Astrocyte of the spinal cord (primary cell): ENCODE results near the gene SND1.

Experiments used
- DNase-seq: peaks from one replicate; pipeline ENCODE4 v3.0.0; 2011; ENCODE audit warnings: low read depth, low spot score
- H3K4me3 ChIP-seq: 2 replicates; pipeline ENCODE4 v1.5.1; 2011; ENCODE audit warnings: low read depth, mild to moderate bottlenecking, low read length, moderate library complexity
- in situ Hi-C: cut with HindIII; loops from 2 replicates; pipeline ENCODE4 v1.10.0; 2017; ENCODE audit warnings: low sequenced_read_pairs
- TF ChIP-seq, protein P1 (sequence below): IDR thresholded peaks from 2 replicates; pipeline ENCODE4 v1.5.1; 2012; ENCODE audit warnings: low read depth, mild to moderate bottlenecking, low read length, inconsistent platforms

Gene SND1

DNA sequence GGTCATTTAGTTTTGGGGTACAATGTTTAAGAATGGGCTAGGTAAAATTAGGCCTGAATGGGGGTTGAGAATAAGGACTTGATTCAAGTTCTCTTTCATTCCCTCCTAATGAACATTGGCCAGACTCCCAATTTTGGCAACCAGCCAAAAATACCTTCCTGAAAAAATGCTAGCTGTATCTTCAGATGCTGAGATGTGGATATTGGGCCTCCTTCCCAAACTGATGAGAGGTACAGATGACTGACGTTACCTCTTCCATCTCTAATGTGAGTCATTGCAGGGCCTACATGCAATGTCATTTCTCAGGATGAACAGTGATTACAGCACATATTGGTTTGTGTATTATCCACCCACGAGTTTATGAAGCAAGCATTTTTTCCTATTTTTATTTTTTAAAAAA lies 151.6 kb downstream of the SND1 start:
- in situ Hi-C loops, result no loop called here
- no peak for DNase-seq
- TF ChIP-seq, protein P1, sequence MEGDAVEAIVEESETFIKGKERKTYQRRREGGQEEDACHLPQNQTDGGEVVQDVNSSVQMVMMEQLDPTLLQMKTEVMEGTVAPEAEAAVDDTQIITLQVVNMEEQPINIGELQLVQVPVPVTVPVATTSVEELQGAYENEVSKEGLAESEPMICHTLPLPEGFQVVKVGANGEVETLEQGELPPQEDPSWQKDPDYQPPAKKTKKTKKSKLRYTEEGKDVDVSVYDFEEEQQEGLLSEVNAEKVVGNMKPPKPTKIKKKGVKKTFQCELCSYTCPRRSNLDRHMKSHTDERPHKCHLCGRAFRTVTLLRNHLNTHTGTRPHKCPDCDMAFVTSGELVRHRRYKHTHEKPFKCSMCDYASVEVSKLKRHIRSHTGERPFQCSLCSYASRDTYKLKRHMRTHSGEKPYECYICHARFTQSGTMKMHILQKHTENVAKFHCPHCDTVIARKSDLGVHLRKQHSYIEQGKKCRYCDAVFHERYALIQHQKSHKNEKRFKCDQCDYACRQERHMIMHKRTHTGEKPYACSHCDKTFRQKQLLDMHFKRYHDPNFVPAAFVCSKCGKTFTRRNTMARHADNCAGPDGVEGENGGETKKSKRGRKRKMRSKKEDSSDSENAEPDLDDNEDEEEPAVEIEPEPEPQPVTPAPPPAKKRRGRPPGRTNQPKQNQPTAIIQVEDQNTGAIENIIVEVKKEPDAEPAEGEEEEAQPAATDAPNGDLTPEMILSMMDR, result no peak
- no peak overlapping the region for H3K4me3 ChIP-seq

DNA sequence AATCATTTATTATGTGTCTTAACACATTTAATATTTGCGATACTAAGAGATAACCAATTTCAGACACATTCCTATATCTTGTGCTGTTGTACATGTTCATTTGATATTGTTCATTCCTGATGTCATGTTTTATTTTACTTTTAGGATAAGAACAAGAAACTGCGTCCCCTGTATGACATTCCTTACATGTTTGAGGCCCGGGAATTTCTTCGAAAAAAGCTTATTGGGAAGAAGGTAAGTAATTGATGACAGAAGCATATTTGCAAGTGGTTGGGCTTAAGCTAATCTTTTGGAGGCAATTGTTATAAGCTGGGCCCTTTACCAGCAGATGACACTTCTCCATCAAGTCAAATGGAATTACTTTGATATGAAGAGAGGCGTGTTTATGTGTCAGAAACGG lies 155.3 kb downstream of the SND1 start:
- in situ Hi-C loops, result no loop called here
- DNase-seq, result no peak
- H3K4me3 ChIP-seq, result no peak overlapping the region
- TF ChIP-seq, protein P1, result no peak

DNA sequence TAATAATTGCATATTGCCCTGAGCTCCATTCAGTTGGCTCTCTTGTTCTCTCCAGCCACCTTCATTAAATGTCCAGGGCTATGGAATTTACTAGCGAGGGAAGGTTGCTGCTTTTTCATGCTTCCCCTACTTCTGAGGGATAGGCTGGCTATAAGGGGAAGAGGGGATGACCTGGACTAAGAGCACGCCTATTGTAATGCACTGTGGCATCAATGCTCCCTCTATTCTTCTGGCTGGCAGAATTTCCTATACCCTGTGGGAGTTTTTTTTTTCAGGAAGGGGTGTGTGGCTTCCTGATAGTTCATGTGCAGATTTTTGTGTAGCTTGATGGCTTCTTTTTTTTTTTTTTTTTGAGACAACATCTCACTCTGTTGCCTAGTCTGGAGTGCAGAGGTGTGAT lies 155.8 kb downstream of the SND1 start:
- in situ Hi-C loops, result no loop called here
- no peak overlapping the region for H3K4me3 ChIP-seq
- TF ChIP-seq, protein P1, result no peak
- DNase-seq, result no peak

DNA sequence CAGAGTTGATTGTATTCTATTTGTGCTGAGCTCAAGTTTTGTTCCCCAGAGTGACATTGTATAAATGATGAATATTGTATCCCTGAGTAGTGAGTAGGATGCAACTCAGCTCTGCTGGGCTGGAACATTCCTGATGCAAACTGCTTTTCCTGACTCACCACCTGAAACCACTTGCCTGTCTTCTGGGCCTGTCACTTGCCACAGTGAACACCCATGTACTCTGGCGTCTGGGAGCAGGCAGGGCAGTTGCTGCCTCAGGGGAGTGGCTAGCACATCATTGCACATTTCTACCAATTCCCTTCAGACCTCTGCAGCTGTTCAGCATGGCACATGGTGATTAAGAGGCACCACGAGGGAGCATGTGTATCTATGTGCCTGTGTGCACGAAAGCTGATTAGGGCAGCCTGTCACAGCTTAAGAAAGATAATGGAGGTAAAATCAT lies 157.3 kb downstream of the SND1 start:
- in situ Hi-C loops, result no loop called here
- TF ChIP-seq, protein P1, result no peak
- DNase-seq, result peak; percentile 41
- no peak overlapping the region for H3K4me3 ChIP-seq

DNA sequence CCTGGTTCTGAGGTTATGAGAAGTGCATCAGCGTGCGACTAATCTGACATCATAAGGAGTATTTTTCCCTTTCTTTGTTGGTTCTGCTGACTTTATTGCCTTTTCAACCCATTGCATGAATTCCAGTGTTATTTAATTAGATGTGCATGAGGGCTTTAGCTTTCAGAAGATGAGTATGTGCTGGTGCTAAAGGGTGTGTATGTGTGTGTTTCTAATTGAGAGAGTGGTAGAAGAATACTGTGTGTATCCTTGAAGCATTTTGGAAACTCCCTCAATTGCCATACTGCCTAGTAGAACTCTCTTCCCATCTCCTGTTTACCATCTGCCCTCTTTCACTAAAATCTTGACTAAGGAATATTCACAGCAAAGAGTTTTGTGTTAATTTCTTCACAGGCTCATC lies 158.1 kb downstream of the SND1 start:
- H3K4me3 ChIP-seq, result no peak overlapping the region
- no peak for DNase-seq
- TF ChIP-seq, protein P1, result no peak
- in situ Hi-C loops, result no loop called here

DNA sequence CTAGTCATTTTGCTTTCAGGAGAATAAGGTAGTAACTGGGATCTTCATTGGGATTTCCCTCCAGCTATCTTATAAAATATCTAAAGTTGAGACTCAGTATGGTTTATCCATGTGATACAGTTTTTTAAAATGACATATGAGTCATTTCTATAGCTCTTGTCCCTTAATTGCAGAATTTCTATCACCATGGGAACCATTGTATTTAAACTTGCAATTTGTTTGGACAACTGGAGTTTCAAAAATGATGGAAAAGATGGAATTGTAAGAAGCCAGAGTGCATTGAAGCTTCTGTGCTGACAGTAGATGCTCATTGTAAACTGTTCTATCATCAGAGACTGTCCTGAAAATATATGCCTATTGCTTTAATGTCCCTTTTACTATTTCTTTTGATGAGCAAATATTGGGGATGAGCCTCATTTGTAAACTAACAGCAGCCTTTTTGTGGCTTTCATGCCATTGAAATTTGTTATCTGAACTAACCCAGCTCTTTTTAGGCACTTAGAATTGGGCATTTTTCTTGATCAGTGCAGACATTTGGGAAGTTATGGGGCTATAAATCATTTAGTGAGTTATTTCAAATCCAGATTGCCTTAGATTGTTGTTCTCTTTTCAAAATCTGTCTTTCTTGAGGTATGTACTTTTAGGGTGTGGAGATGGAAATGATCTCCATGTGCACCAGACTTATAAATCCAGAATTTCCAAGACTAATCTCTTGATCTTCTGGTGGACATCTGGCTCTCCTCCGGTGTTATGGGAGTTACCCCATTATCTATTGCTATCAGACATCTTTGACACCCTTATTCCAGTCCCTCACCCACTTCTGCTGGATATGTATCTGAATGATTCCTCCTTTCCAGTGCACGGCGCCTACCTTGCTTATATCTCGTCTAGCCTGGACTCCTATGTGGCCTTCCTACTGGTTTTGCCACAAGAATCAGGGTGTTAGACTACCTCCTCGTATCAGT lies 159.0 kb downstream of the SND1 start:
- TF ChIP-seq, protein P1, result no peak
- in situ Hi-C loops, result no loop called here
- no peak overlapping the region for H3K4me3 ChIP-seq
- DNase-seq, result no peak
